ENCODE measurements around the gene PARP2. TPM values are rescaled to one million over a fixed set of nuclear protein-coding genes. Genes with fewer than 3 reads are reported as not detected.
A peak's percentile ranks its signal among the peaks of the same experiment; 100 is the strongest.

PARP2 gene
- total RNA-seq, 1 experiment from 2014 or later = 28.6 TPM

GRCh38 chr14:20327005-20327869 lies 16.2 kb upstream of the PARP2 start:
- peak; percentile 46 for TF ChIP-seq CTCF (IDR thresholded peaks at IDR 0.05; ENCODE audit: unreplicated experiment)
- Mint-ChIP-seq H3K27me3 (ENCODE audit: unreplicated experiment) (no peaks in the 10 kb centered on the region), H3K4me1 (ENCODE audit: low read depth, unreplicated experiment) (peaks cover 13% of the 10 kb centered on the region), H3K9me3 (ENCODE audit: low read depth, unreplicated experiment) (no peaks in the 10 kb centered on the region), H3K27ac (ENCODE audit: unreplicated experiment) (no peak overlapping the region), H3K4me3 (ENCODE audit: low read depth, unreplicated experiment) (no peak overlapping the region), H3K36me3 (ENCODE audit: insufficient read depth, unreplicated experiment) (peaks cover 54% of the 10 kb centered on the region)
- intact Hi-C loops (cut with micrococcal nuclease; ENCODE audit: unreplicated experiment) = loop anchor here (1.0 kb wide), 1 partner anchor 282 kb away; no protein-coding TSS in a partner anchor
- CTCF ChIA-PET = interaction anchor here (0.8 to 1.7 kb wide), 3 partner anchors 15 to 280 kb away, joined by 4 to 13 read pairs (median 12); partner anchors contain the start of gene PARP2
- DNase-seq = peak; percentile 36
- BruUV-seq (replicated peaks) = no TSS peak

GRCh38 chr14:20328705-20329104 lies 14.7 kb upstream of the PARP2 start:
- no TSS peak for BruUV-seq (replicated peaks)
- H3K4me1 Mint-ChIP-seq (ENCODE audit: low read depth, unreplicated experiment) = peaks cover 13% of the 10 kb centered on the region
- no peak overlapping the region for H3K4me3 Mint-ChIP-seq (ENCODE audit: low read depth, unreplicated experiment)
- H3K36me3 Mint-ChIP-seq (ENCODE audit: insufficient read depth, unreplicated experiment) = peaks cover 54% of the 10 kb centered on the region
- H3K27me3 Mint-ChIP-seq (ENCODE audit: unreplicated experiment) = no peaks in the 10 kb centered on the region
- no peak overlapping the region for H3K27ac Mint-ChIP-seq (ENCODE audit: unreplicated experiment)
- TF ChIP-seq CTCF (IDR thresholded peaks at IDR 0.05; ENCODE audit: unreplicated experiment) = no peak
- DNase-seq = no peak
- H3K9me3 Mint-ChIP-seq (ENCODE audit: low read depth, unreplicated experiment) = no peaks in the 10 kb centered on the region
- CTCF ChIA-PET = interaction anchor here (0.6 to 1.7 kb wide), 3 partner anchors 14 to 264 kb away, joined by 3 to 12 read pairs (median 4); partner anchors contain the start of gene PARP2
- intact Hi-C loops (cut with micrococcal nuclease; ENCODE audit: unreplicated experiment) = no loop called here

GRCh38 chr14:20329355-20329754 lies 14.1 kb upstream of the PARP2 start:
- CTCF ChIA-PET = interaction anchor here (0.6 kb wide), 1 partner anchor 24 kb away, joined by 3 read pairs; no protein-coding TSS in a partner anchor
- intact Hi-C loops (cut with micrococcal nuclease; ENCODE audit: unreplicated experiment) = no loop called here
- DNase-seq = no peak
- H3K27ac Mint-ChIP-seq (ENCODE audit: unreplicated experiment) = no peak overlapping the region
- peaks cover 48% of the 10 kb centered on the region for H3K36me3 Mint-ChIP-seq (ENCODE audit: insufficient read depth, unreplicated experiment)
- no TSS peak for BruUV-seq (replicated peaks)
- TF ChIP-seq CTCF (IDR thresholded peaks at IDR 0.05; ENCODE audit: unreplicated experiment) = no peak
- peaks cover 13% of the 10 kb centered on the region for H3K4me1 Mint-ChIP-seq (ENCODE audit: low read depth, unreplicated experiment)
- no peak overlapping the region for H3K4me3 Mint-ChIP-seq (ENCODE audit: low read depth, unreplicated experiment)
- H3K27me3 Mint-ChIP-seq (ENCODE audit: unreplicated experiment) = no peaks in the 10 kb centered on the region
- H3K9me3 Mint-ChIP-seq (ENCODE audit: low read depth, unreplicated experiment) = no peaks in the 10 kb centered on the region

GRCh38 chr14:20331053-20331613 lies 12.3 kb upstream of the PARP2 start:
- Mint-ChIP-seq H3K27me3 (ENCODE audit: unreplicated experiment) (no peaks in the 10 kb centered on the region), H3K4me1 (ENCODE audit: low read depth, unreplicated experiment) (peaks cover 13% of the 10 kb centered on the region), H3K36me3 (ENCODE audit: insufficient read depth, unreplicated experiment) (peaks cover 42% of the 10 kb centered on the region), H3K27ac (ENCODE audit: unreplicated experiment) (peak overlapping the region; percentile 85), H3K4me3 (ENCODE audit: low read depth, unreplicated experiment) (peak overlapping the region; percentile 93), H3K9me3 (ENCODE audit: low read depth, unreplicated experiment) (no peaks in the 10 kb centered on the region)
- CTCF ChIA-PET = no interaction called here
- BruUV-seq (replicated peaks) = no TSS peak
- no peak for DNase-seq
- no peak for TF ChIP-seq CTCF (IDR thresholded peaks at IDR 0.05; ENCODE audit: unreplicated experiment)
- intact Hi-C loops (cut with micrococcal nuclease; ENCODE audit: unreplicated experiment) = loop anchor here (5.0 kb wide), 1 partner anchor 351 kb away; the partner anchor contains the start of gene RNASE4

Measured in Calu3 (cell line).